Activated T-helper 1 cell treated with anti-CD3 and anti-CD28 coated beads, Interleukin-12 subunit alpha, Interleukin-12 subunit beta, Interleukin-2, Interleukin-4 antibody, amounts not matched to agents 30 ng/mL and 10 ng/mL and 1 ng/mL, durations not matched to agents 14 hours and 24 hours and 36 hours (primary cell): ENCODE data around the gene CHCHD6. TPM values are rescaled to one million over a fixed set of nuclear protein-coding genes. Genes with fewer than 3 reads are reported as not detected.

Source experiments
- DNase-seq: peaks from one replicate; pipeline ENCODE4 v3.0.0; 2021; ENCODE audit warnings: low spot score
- H3K27ac Mint-ChIP-seq: one replicate; pipeline ENCODE4 v1.8.0; 2021; ENCODE audit warnings: mild to moderate bottlenecking, mixed read lengths
- H3K27me3 Mint-ChIP-seq: one replicate; pipeline ENCODE4 v1.8.0; 2022; ENCODE audit warnings: mild to moderate bottlenecking, moderate library complexity, mixed read lengths; ENCODE audit not compliant: insufficient read depth
- H3K36me3 Mint-ChIP-seq: one replicate; pipeline ENCODE4 v1.8.0; 2021; ENCODE audit warnings: low read depth, mixed read lengths
- H3K4me1 Mint-ChIP-seq: one replicate; pipeline ENCODE4 v1.8.0; 2021; ENCODE audit warnings: low read depth, mixed read lengths
- H3K4me3 Mint-ChIP-seq: one replicate; pipeline ENCODE4 v1.8.0; 2021; ENCODE audit warnings: mild to moderate bottlenecking, moderate library complexity, mixed read lengths
- H3K9me3 Mint-ChIP-seq: one replicate; pipeline ENCODE4 v1.8.0; 2021; ENCODE audit warnings: mixed read lengths
- intact Hi-C: fragments of 100-400 bp; cut with micrococcal nuclease; formaldehyde crosslinking; loops from one replicate; pipeline ENCODE4 v1.15.1; 2024
- total RNA-seq: library from RNA; stranded (reverse); gene quantifications from 2 replicates; pipeline ENCODE4 v1.2.3, GENCODE V29; 2022

CHCHD6 gene
- total RNA-seq, 1 donor from 2014 or later: 17.5 TPM

- intact Hi-C loops: no loop called here
- H3K36me3 Mint-ChIP-seq: no peaks in the 10 kb centered on the region
- H3K9me3 Mint-ChIP-seq: no peaks in the 10 kb centered on the region
- H3K27me3 Mint-ChIP-seq: peaks cover 4% of the 10 kb centered on the region
- no peak overlapping the region for H3K4me3 Mint-ChIP-seq
- no peaks in the 10 kb centered on the region for H3K4me1 Mint-ChIP-seq
- no peak overlapping the region for H3K27ac Mint-ChIP-seq
- no peak for DNase-seq
These were observed 54.0 kb downstream of the CHCHD6 start for GRCh38 chr3:126758026-126758425.

DNA sequence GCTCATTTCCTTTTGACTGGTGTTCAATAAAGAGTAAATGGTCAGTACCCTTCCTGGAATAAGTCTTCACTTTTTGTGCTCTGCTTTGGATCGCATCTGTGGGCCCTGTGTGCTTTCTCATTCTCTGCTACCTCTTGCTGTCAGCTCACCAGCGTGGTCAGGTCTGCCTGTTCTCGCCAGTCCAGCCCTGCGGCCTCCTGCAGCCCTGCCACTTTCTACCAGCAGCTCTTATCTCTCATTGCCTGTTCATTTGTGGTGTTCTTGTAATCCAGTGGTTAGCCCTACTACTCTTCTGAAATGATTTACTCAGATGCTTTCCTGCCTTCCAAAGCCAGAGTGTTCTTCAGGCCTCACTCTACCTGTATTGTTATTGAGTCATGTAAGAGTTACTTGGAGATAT is 54.8 kb downstream of the CHCHD6 start:
- Mint-ChIP-seq H3K9me3 (no peaks in the 10 kb centered on the region), H3K4me3 (no peak overlapping the region), H3K36me3 (no peaks in the 10 kb centered on the region), H3K4me1 (no peaks in the 10 kb centered on the region), H3K27me3 (peaks cover 4% of the 10 kb centered on the region), H3K27ac (no peak overlapping the region)
- intact Hi-C loops: no loop called here
- DNase-seq: no peak

DNA sequence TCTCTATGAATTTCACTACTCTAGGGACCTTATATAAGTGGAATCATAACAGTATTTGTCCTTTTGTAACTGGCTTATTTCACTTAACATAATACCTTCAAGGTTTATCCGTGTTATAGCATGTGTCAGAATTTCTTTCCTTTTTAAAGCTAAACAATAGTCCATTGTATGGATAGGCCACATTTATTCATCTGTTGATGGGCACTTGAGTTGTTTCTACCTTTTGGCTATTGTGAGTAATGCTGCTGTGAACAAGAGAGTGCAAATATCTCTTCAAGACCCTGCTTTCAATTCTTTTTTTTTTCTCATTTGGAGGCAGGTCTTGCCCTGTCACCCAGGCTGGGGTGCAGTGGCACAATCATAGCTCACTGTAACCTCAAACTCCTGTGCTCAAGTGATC is 56.5 kb downstream of the CHCHD6 start:
- Mint-ChIP-seq H3K27ac (no peak overlapping the region), H3K36me3 (no peaks in the 10 kb centered on the region), H3K27me3 (peaks cover 4% of the 10 kb centered on the region), H3K4me3 (no peak overlapping the region), H3K4me1 (no peaks in the 10 kb centered on the region), H3K9me3 (no peaks in the 10 kb centered on the region)
- DNase-seq: no peak
- intact Hi-C loops: no loop called here

- Mint-ChIP-seq H3K27me3 (peaks cover 4% of the 10 kb centered on the region), H3K36me3 (no peaks in the 10 kb centered on the region), H3K4me3 (no peak overlapping the region), H3K4me1 (no peaks in the 10 kb centered on the region), H3K27ac (no peak overlapping the region), H3K9me3 (peaks cover 4% of the 10 kb centered on the region)
- DNase-seq: no peak
- intact Hi-C loops: no loop called here
These were observed 59.0 kb downstream of the CHCHD6 start for GRCh38 chr3:126763035-126763434.

- DNase-seq: no peak
- Mint-ChIP-seq H3K36me3 (no peaks in the 10 kb centered on the region), H3K27me3 (peaks cover 4% of the 10 kb centered on the region), H3K4me1 (no peaks in the 10 kb centered on the region), H3K4me3 (no peak overlapping the region), H3K9me3 (peaks cover 7% of the 10 kb centered on the region), H3K27ac (no peak overlapping the region)
- intact Hi-C loops: no loop called here
These were observed 61.4 kb downstream of the CHCHD6 start for GRCh38 chr3:126765187-126766069.

DNA sequence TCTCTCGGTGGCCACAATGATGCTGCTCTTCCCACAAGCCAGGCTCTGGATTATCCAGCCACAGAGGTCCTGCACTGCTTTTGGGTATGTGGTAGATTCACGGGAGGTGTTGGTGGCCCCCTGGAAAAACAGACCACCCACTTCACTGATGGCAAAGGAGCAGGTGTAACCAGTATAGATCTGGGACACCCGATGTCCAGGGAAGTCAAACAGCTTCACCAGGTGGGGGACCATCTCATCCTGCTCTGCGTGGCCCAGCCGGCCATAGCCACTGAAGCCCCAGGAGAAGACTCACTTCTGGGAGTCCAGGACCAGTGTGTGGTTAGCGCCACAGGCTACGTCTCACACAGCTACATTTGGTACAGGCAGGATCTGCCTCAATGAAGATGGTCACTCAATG is 62.6 kb downstream of the CHCHD6 start:
- peaks cover 4% of the 10 kb centered on the region for H3K27me3 Mint-ChIP-seq
- peaks cover 10% of the 10 kb centered on the region for H3K9me3 Mint-ChIP-seq
- intact Hi-C loops: no loop called here
- H3K4me1 Mint-ChIP-seq: no peaks in the 10 kb centered on the region
- no peak overlapping the region for H3K27ac Mint-ChIP-seq
- H3K36me3 Mint-ChIP-seq: no peaks in the 10 kb centered on the region
- H3K4me3 Mint-ChIP-seq: no peak overlapping the region
- no peak for DNase-seq

GRCh38 chr3:126768903-126769302 is 64.9 kb downstream of the CHCHD6 start:
- DNase-seq: no peak
- H3K4me1 Mint-ChIP-seq: no peaks in the 10 kb centered on the region
- peaks cover 18% of the 10 kb centered on the region for H3K9me3 Mint-ChIP-seq
- intact Hi-C loops: no loop called here
- peaks cover 2% of the 10 kb centered on the region for H3K27me3 Mint-ChIP-seq
- H3K36me3 Mint-ChIP-seq: no peaks in the 10 kb centered on the region
- H3K27ac Mint-ChIP-seq: no peak overlapping the region
- H3K4me3 Mint-ChIP-seq: no peak overlapping the region

- Mint-ChIP-seq H3K9me3 (peaks cover 18% of the 10 kb centered on the region), H3K27ac (no peak overlapping the region), H3K4me1 (no peaks in the 10 kb centered on the region), H3K4me3 (no peak overlapping the region), H3K27me3 (peaks cover 2% of the 10 kb centered on the region), H3K36me3 (no peaks in the 10 kb centered on the region)
- intact Hi-C loops: no loop called here
- DNase-seq: no peak
These were observed 66.1 kb downstream of the CHCHD6 start for GRCh38 chr3:126770096-126770495.

DNA sequence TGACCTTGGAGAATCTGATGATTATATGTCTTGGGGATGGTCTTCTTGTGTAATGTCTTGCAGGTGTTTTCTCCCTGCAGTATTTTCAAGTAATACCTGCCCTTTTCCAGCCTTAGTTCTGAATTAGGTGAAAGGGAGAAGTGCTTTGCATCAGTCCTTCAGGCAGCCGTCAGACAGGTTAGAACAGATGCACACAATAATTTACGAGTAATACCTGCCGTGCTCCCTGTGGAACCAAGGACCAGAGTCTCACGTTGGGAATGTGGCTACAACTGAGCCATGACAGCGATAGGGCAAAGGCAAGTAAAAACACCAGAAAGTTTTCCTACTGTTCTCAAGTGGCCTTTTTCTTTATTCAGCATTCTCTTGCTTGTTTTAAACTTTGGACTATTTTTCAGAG is 69.1 kb downstream of the CHCHD6 start:
- H3K9me3 Mint-ChIP-seq: peaks cover 12% of the 10 kb centered on the region
- no peaks in the 10 kb centered on the region for H3K4me1 Mint-ChIP-seq
- H3K36me3 Mint-ChIP-seq: no peaks in the 10 kb centered on the region
- DNase-seq: no peak
- no peak overlapping the region for H3K27ac Mint-ChIP-seq
- intact Hi-C loops: no loop called here
- no peak overlapping the region for H3K4me3 Mint-ChIP-seq
- H3K27me3 Mint-ChIP-seq: peaks cover 2% of the 10 kb centered on the region

DNA sequence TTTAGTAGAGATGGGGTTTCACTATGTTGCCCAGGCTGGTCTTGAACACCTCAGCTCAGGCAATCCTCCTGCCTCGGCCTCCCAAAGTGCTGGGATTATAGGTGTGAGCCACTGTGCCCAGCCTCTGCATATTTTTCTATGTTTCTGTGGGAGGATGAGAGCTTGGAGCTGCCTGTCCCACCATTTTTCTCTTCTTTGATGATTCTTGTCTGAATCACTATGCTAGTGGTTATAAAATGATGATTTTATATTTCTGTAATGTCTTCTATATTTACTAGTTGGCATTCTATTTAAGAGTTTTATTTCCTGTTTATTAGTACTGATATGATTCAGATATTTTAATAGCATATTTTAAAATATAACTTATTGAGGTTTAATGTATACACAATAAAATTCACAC is 69.7 kb downstream of the CHCHD6 start:
- DNase-seq: no peak
- no peaks in the 10 kb centered on the region for H3K4me1 Mint-ChIP-seq
- H3K36me3 Mint-ChIP-seq: no peaks in the 10 kb centered on the region
- H3K27me3 Mint-ChIP-seq: peaks cover 2% of the 10 kb centered on the region
- no peak overlapping the region for H3K27ac Mint-ChIP-seq
- peaks cover 11% of the 10 kb centered on the region for H3K9me3 Mint-ChIP-seq
- intact Hi-C loops: no loop called here
- no peak overlapping the region for H3K4me3 Mint-ChIP-seq

- H3K9me3 Mint-ChIP-seq: peaks cover 5% of the 10 kb centered on the region
- peaks cover under 1% of the 10 kb centered on the region for H3K27me3 Mint-ChIP-seq
- no peak overlapping the region for H3K27ac Mint-ChIP-seq
- intact Hi-C loops: no loop called here
- H3K4me3 Mint-ChIP-seq: no peak overlapping the region
- no peak for DNase-seq
- H3K4me1 Mint-ChIP-seq: no peaks in the 10 kb centered on the region
- no peaks in the 10 kb centered on the region for H3K36me3 Mint-ChIP-seq
These were observed 73.3 kb downstream of the CHCHD6 start for GRCh38 chr3:126777366-126777765.

DNA sequence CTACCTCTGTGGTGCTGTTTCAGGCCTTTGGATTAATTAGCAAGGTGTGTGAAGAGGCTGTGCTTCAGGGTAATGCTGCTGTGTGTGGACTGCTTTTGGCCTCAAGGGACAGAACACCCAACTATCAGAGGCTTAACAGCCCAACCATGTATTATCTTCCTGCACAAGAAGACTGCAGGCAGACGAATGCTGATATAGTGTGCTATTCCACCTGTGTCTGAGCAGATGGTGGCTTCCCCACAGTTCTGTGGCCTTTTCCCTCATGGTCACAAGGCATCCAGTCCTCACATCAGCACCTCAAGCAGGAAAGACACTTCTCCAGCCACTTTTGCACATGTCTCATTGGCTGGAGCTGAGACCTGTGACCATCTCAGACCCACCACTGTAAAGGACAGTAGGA is 76.6 kb downstream of the CHCHD6 start:
- no peak overlapping the region for H3K4me3 Mint-ChIP-seq
- no peaks in the 10 kb centered on the region for H3K27me3 Mint-ChIP-seq
- DNase-seq: no peak
- H3K9me3 Mint-ChIP-seq: no peaks in the 10 kb centered on the region
- no peak overlapping the region for H3K27ac Mint-ChIP-seq
- no peaks in the 10 kb centered on the region for H3K36me3 Mint-ChIP-seq
- peaks cover 6% of the 10 kb centered on the region for H3K4me1 Mint-ChIP-seq
- intact Hi-C loops: no loop called here

- peaks cover 6% of the 10 kb centered on the region for H3K4me1 Mint-ChIP-seq
- H3K9me3 Mint-ChIP-seq: no peaks in the 10 kb centered on the region
- no peak overlapping the region for H3K27ac Mint-ChIP-seq
- H3K4me3 Mint-ChIP-seq: no peak overlapping the region
- intact Hi-C loops: no loop called here
- no peaks in the 10 kb centered on the region for H3K27me3 Mint-ChIP-seq
- no peaks in the 10 kb centered on the region for H3K36me3 Mint-ChIP-seq
- DNase-seq: no peak
These were observed 77.4 kb downstream of the CHCHD6 start for GRCh38 chr3:126781406-126781805.
